Measurements from ENCODE around the gene ZEB1.

GRCh38 chr10:31399631-31400030 lies 80.6 kb downstream of the ZEB1 start:
- TF ChIP-seq HBP1 (CRISPR knock-in tag; IDR thresholded peaks at IDR 0.05) (no peak), POLR2A (conservative IDR thresholded peaks at IDR 0.05) (no peak), ZNF639 (CRISPR knock-in tag; conservative IDR thresholded peaks at IDR 0.05 in 1 of 2, IDR thresholded peaks at IDR 0.05 in 1 of 2) (no peak), CTCF (IDR thresholded peaks at IDR 0.05 in 2 of 3, conservative IDR thresholded peaks at IDR 0.05 in 1 of 3; ENCODE audit: insufficient read depth in 2 of 3, low read depth in 1 of 3, low read length in 3 of 3) (no peak)
